OCI-LY1 (cell line): ENCODE measurements around the gene PKD2.

Source experiments
- H2AFZ ChIP-seq: fragments of 200-600 bp; sonication (generic), shearing (Covaris generic); 2 replicates; pipeline ENCODE4 v1.6.0; 2014; ENCODE audit warnings: antibody characterized with exemption, mild to moderate bottlenecking, low read length
- H3F3A ChIP-seq: fragments of 200-600 bp; sonication (generic), shearing (Covaris generic); 2 replicates; pipeline ENCODE4 v1.6.0; 2014; ENCODE audit warnings: mild to moderate bottlenecking, antibody characterized with exemption, low read length, moderate library complexity; ENCODE audit not compliant: insufficient read depth
- H3K27ac ChIP-seq: fragments of 200-600 bp; sonication (generic); 2 replicates; pipeline ENCODE4 v1.5.1; 2014; ENCODE audit warnings: low read length, mixed run types, mild to moderate bottlenecking, low read depth; ENCODE audit not compliant: poor library complexity, severe bottlenecking
- H3K27me3 ChIP-seq: fragments of 200-600 bp; sonication (generic); 2 replicates; pipeline ENCODE4 v1.6.0; 2014; ENCODE audit warnings: antibody characterized with exemption, mild to moderate bottlenecking, low read length, moderate library complexity; ENCODE audit not compliant: insufficient read depth
- H3K36me3 ChIP-seq: fragments of 200-600 bp; sonication (generic); 2 replicates; pipeline ENCODE4 v1.6.1; 2014; ENCODE audit warnings: mild to moderate bottlenecking, antibody characterized with exemption, low read length, moderate library complexity, mixed read lengths; ENCODE audit not compliant: insufficient read depth
- H3K4me1 ChIP-seq: fragments of 200-600 bp; sonication (generic); 2 replicates; pipeline ENCODE4 v1.5.1; 2014; ENCODE audit warnings: mild to moderate bottlenecking, low read length, moderate library complexity; ENCODE audit not compliant: insufficient read depth, severe bottlenecking
- H3K4me2 ChIP-seq: fragments of 200-600 bp; sonication (generic), shearing (Covaris generic); 2 replicates; pipeline ENCODE4 v1.6.1; 2014; ENCODE audit warnings: low read length
- H3K4me3 ChIP-seq: fragments of 200-600 bp; sonication (generic); 2 replicates; pipeline ENCODE4 v1.5.1; 2014; ENCODE audit warnings: low read length, low read depth, mild to moderate bottlenecking, mixed read lengths; ENCODE audit not compliant: poor library complexity, severe bottlenecking
- H3K79me2 ChIP-seq: fragments of 200-600 bp; shearing (Covaris generic); 2 replicates; pipeline ENCODE4 v1.6.1; 2016; ENCODE audit warnings: mixed run types, low read length, mixed read lengths; ENCODE audit not compliant: insufficient read depth
- H3K9ac ChIP-seq: fragments of 200-600 bp; sonication (generic), shearing (Covaris generic); 2 replicates; pipeline ENCODE4 v1.6.1; 2014; ENCODE audit warnings: mild to moderate bottlenecking, low read length, mixed read lengths
- H3K9me2 ChIP-seq: fragments of 200-600 bp; sonication (generic), shearing (Covaris generic); 2 replicates; pipeline ENCODE4 v1.6.1; 2014; ENCODE audit warnings: low read depth, mild to moderate bottlenecking, low read length, mixed read lengths
- H3K9me3 ChIP-seq: fragments of 200-600 bp; shearing (Covaris generic); 2 replicates; pipeline ENCODE4 v1.6.1; 2014; ENCODE audit warnings: low read length, mixed read lengths
- H4K20me1 ChIP-seq: fragments of 200-600 bp; sonication (generic), shearing (Covaris generic); 2 replicates; pipeline ENCODE4 v1.6.0; 2016; ENCODE audit warnings: mild to moderate bottlenecking, low read length; ENCODE audit not compliant: insufficient read depth
- EZH2 ChIP-seq: fragments of 200-600 bp; sonication (generic), shearing (Covaris generic); IDR thresholded peaks from 2 replicates; pipeline ENCODE4 v1.8.0; 2017; ENCODE audit warnings: borderline replicate concordance, mixed run types, mild to moderate bottlenecking, antibody characterized with exemption, low read length, moderate library complexity, mixed read lengths
- TF ChIP-seq, protein P1 (sequence below): fragments of 200-600 bp; sonication (generic), shearing (Covaris generic); IDR thresholded peaks from 2 replicates; pipeline ENCODE4 v1.5.1; 2017; ENCODE audit warnings: mild to moderate bottlenecking, antibody characterized with exemption, low read length, moderate library complexity, mixed read lengths

Gene PKD2

DNA sequence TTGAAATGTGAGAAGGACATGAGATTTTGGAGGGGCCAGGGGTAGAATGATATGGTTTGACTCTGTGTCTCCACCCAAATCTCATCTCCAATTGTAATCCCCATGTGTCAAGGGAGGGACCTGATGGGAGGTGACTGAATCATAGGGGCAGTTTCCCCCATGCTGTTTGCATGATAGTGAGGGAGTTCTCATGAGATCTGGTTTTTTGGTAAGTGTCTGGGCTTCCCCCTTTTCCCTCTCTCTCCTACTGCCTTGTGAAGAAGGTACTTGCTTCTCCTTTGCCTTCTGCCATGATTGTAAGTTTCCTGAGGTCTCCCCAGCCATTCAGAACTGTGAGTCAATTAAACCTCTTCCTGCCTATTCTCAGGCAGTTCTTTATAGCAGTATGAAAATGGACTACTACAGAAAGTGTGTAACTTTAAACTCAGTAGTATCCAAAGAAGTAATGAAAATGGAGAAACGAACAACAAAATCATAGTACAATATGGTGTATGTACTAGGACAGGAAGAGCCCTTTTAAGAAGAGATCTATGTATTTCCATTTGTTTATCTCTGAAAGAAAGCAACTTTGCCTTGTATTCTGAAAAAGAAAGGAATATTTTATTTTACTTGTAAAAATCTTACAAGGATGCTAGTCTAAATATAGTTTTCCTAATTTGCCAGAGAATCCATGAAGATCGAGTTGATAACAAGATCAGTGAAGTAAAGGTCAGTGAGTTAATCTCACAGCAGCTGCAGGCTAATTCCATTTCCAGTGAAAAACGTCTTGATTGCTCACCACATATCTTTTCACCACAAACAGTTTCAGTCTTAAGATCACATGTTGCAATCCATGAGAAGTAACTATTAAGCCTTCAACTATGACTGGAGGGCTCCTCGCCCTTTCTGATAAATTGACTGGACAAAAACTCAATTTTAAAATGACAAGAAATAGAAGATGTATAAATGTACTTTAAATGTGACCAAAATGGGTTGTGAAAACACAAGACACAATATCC lies 20.5 kb downstream of the PKD2 start:
- Histone ChIP-seq H3K27me3 (no peaks in the 10 kb centered on the region), H3K79me2 (no peaks in the 10 kb centered on the region), H3K36me3 (no peaks in the 10 kb centered on the region; the same call in 1 of the 2 replicates), H3K4me1 (no peaks in the 10 kb centered on the region), H3K4me3 (no peak overlapping the region), H3K9me2 (no peaks in the 10 kb centered on the region), H3K27ac (no peak overlapping the region), H3K9me3 (peaks cover 4% of the 10 kb centered on the region; the same call in 1 of the 2 replicates), H2AFZ (no peak overlapping the region), H4K20me1 (no peaks in the 10 kb centered on the region), H3K4me2 (no peak overlapping the region), H3K9ac (no peak overlapping the region), H3F3A (no peaks in the 10 kb centered on the region)
- TF ChIP-seq, protein P1, sequence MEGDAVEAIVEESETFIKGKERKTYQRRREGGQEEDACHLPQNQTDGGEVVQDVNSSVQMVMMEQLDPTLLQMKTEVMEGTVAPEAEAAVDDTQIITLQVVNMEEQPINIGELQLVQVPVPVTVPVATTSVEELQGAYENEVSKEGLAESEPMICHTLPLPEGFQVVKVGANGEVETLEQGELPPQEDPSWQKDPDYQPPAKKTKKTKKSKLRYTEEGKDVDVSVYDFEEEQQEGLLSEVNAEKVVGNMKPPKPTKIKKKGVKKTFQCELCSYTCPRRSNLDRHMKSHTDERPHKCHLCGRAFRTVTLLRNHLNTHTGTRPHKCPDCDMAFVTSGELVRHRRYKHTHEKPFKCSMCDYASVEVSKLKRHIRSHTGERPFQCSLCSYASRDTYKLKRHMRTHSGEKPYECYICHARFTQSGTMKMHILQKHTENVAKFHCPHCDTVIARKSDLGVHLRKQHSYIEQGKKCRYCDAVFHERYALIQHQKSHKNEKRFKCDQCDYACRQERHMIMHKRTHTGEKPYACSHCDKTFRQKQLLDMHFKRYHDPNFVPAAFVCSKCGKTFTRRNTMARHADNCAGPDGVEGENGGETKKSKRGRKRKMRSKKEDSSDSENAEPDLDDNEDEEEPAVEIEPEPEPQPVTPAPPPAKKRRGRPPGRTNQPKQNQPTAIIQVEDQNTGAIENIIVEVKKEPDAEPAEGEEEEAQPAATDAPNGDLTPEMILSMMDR = no peak
- no peak for TF ChIP-seq EZH2

DNA sequence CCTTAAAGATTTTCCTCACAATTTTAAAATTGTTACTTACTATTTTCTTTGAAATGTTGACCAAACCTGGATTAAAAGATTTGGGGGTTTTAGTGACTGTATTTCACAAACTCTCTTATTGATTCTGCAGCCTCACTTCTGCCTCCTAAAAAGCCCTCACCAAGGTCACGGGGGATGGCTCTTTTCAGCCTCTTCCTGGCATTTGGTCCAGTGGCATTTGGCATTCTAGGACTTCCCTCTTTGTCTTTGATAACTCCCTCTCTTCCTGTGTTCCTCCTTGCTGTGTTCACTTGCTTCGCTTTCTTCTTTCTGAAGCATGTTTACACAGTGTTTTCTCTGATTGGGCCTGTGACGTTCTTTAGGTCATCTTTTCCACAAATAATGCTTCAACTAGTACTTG lies 21.5 kb downstream of the PKD2 start:
- H3K4me3 ChIP-seq = no peak overlapping the region
- no peak overlapping the region for H3K4me2 ChIP-seq
- H3F3A ChIP-seq = no peaks in the 10 kb centered on the region
- H3K4me1 ChIP-seq = no peaks in the 10 kb centered on the region
- no peak overlapping the region for H2AFZ ChIP-seq
- H3K27ac ChIP-seq = no peak overlapping the region
- no peaks in the 10 kb centered on the region for H4K20me1 ChIP-seq
- H3K9me2 ChIP-seq = no peaks in the 10 kb centered on the region
- H3K9ac ChIP-seq = no peak overlapping the region
- peaks cover 4% of the 10 kb centered on the region; the same call in 1 of the 2 replicates for H3K9me3 ChIP-seq
- no peaks in the 10 kb centered on the region for H3K27me3 ChIP-seq
- H3K36me3 ChIP-seq = no peaks in the 10 kb centered on the region; the same call in 1 of the 2 replicates
- no peaks in the 10 kb centered on the region for H3K79me2 ChIP-seq
- no peak for TF ChIP-seq EZH2
- TF ChIP-seq, protein P1 = no peak

DNA sequence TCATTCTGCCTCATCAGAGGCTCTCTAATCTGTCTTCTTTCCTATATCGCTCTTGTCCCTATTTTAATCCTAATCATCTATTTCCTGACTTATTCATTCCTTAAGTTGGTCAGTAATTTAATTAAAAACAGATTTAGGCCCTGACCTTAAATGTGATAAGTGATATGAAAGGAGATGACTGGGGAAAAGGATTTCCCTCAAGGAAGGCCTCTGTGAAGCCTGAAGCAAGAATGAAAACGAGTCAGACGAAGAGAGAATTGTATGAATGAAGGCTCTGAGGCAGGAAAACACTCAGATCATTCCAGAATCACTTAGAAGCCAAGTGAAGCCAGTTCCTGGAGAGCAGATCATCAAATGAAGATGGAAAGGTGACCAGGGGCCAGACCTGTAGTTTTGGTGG lies 22.1 kb downstream of the PKD2 start:
- Histone ChIP-seq H3K79me2 (no peaks in the 10 kb centered on the region), H3K9ac (no peak overlapping the region), H3K9me3 (peaks cover 4% of the 10 kb centered on the region; the same call in 1 of the 2 replicates), H4K20me1 (no peaks in the 10 kb centered on the region), H3K9me2 (no peaks in the 10 kb centered on the region), H3K36me3 (no peaks in the 10 kb centered on the region; the same call in 1 of the 2 replicates), H3K27me3 (no peaks in the 10 kb centered on the region), H2AFZ (no peak overlapping the region), H3K4me3 (no peak overlapping the region), H3K4me1 (no peaks in the 10 kb centered on the region), H3K4me2 (no peak overlapping the region), H3K27ac (no peak overlapping the region), H3F3A (no peaks in the 10 kb centered on the region)
- TF ChIP-seq EZH2 = no peak
- TF ChIP-seq, protein P1 = no peak
